ENCODE results near the gene CGNL1. TPM values are rescaled to one million over a fixed set of nuclear protein-coding genes. Genes with fewer than 3 reads are reported as not detected.
A peak's percentile ranks its signal among the peaks of the same experiment; 100 is the strongest.

Gene CGNL1
- polyA plus RNA-seq, 3 donors, result 61.9 to 67.4 (median 65.3) TPM

GRCh38 chr15:57343498-57343897 lies 32.8 kb upstream of the CGNL1 start:
- no peak for DNase-seq

- no peak for DNase-seq
Measured at GRCh38 chr15:57344282-57344681, 32.0 kb upstream of the CGNL1 start.

DNA sequence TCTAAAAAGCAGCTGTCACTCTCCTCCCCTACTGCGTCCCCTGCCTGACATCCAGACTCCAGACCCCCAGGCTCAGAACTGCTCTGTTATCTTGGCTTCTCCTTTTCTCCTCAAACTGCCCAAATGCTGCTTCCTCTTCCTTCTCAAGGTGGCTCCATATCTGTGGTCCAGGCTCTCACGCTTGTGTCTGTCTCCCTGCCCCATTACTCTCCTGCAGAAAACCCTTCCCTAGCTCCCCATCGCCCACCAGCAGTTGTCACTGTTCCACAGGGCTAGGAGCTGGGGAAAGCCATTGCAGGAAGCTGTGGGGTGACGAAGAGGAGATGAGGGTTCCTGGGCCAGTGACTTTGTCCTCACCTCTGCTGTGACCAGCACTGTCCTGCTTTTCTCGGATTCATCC lies 30.7 kb upstream of the CGNL1 start:
- no peak for DNase-seq

DNA sequence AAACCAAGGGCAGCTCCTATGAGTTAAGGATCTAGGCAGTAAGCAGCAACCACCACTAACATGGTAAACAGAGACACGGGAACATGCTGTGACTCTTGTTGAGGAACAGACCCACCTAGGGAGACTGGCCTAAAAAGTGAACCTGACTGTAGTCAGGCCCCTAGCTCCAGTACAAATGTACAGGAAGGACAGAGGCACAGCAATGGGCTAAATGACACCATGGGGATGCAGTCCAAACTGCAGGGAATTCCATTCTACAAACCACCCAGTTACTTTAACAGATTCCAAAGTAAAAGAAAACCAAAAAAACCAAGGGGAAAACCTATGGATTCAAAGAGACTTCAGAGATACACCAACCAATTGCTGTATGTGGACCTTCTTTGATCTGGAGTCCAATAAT lies 28.2 kb upstream of the CGNL1 start:
- no peak for DNase-seq

- no peak for DNase-seq
Measured at GRCh38 chr15:57352535-57353316, 23.6 kb upstream of the CGNL1 start.

DNA sequence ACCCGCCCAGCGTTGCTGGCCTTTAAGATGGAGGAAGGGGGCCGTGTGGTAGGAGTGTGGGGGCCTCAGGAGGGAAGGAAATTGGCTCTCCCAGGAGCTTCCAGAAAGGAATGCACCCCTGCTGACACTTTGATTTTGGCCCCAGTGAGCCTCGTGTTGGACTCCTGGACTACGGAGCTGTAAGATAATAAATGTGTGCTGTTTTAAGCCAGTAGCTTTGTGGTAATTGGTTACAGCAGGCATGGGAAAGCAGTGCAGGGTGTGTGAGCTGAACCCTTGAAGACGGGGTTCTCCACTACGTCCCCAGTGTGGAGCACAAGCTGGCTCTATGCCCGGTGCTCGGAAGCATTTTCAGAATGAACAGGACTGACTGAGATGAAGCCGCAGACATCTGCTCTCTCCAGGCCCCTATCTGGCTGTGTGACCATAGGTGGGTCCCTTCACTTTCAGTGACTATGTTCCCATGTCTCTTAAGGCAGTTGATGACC lies 22.9 kb upstream of the CGNL1 start:
- no peak for DNase-seq

DNA sequence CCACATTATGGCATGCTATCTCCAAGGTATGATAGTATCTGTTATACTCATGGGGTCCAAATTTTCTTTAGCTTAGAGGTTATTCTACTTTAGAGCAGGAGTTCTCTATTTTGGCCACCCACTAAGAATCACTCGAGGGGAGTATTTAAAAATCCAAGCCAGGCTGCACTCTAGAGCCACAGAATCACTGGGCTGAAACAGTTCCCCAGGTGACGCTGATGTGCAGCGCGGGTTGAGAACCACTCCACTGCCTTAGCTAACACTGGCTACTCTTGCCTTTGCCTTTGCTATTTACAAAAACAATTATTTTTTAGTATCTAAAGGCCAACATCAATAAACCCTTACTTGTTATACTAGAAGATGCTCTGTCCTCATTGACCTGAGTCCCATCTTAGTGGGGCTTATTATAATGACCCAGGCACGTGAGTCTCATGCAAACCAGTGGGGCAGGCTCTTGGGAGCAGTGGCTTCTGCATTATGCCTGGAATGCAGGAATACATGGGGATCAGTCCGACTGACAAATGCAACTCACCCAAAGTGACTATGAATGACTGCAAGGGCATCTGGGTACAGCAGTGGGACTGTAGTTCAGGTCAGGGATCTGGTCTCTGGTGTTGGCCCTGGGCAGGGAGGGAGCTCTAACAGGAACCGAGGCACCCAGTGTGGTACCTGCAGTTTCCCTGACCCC lies 21.7 kb upstream of the CGNL1 start:
- DNase-seq, result peak; percentile 48

DNA sequence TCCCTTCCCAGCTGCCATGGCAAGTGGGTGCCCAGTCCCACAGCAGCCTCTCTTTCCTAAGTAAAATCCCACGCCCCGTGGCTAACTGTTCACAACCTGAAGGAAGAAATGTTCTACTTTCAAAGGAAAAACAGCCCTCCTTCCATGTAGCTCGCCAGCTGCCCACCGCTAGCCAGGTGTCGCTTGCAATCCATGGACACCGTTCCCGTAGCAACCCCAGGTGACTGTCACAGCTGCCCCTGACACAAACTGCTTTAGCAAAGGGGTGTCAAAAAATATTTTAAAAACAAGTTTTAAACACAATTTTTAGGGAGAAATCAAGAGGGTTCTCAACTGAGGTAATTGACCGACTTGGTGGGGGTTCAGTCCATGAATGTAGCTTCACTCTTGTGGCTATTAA lies 21.0 kb upstream of the CGNL1 start:
- no peak for DNase-seq

DNA sequence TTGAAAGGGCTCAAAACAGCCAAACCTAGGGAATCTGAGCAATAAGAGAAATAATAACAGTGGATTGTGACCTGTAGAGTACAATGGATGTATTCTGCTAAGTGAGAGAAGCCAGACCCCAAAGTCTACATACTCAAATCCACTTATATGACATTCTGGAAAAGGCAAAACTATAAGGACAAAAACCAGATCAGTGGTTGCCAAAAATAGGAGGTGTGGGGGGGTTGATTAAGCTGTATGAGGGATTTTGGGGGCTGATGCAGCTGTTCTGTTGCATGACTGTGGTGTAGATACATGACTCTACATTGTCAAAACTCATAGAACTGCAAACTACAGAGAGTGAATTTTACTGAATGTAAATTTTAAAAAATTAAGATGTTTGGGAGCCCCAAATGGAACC lies 20.1 kb upstream of the CGNL1 start:
- no peak for DNase-seq

DNA sequence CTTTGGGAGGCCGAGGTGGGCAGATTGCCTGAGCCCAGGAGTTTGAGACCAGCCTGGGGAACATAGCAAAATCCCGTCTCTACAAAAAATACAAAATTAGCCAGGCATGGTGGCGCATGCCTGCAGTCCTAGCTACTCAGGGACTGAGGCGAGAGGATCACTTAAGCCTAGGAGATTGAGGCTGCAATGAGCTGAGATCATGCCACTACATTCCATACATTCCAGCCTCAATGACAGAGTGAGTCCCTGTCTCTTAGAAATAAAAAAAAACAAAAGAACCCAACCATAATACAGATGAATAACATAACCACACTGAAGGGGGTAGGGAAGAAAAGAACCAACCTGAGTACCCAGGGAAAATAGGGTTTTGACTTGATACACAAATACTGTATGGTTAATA lies 19.7 kb upstream of the CGNL1 start:
- no peak for DNase-seq

DNA sequence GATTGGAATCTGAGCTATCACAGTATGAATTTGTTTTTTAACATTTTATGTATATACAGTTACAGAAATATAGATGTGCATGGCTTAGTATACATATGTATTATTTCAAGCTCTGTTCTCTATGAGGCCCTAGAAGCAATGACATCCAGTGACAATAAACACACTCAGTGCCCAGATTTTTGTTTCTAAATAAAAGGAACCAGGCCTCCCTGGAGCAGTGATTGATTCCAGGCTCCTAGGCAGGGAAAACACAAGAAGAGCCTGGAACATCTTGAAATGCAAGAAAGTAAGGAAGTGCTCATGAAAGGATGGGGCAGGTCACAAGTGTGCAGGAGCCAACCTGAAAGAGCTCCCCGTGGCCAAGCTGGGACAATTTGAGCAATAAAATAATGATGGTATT lies 18.5 kb upstream of the CGNL1 start:
- DNase-seq, result no peak

DNA sequence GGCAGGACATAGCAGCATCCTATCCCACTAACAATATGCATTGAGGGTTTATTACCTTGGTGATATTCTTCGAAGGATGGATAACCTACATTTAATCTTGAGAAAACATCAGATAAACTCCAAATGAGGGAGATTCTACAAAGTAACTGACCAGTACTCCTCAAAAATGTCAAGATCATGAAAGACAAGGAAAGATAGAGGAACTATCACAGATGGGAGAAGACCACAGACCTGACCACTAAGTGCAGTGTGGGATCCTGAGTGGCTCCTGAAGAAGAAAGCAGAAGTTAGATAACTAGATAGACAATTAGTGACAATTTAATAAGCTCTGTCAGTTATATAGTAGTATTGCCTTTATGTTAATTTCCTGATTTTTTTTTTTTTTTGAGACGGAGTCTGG lies 17.7 kb upstream of the CGNL1 start:
- no peak for DNase-seq

DNA sequence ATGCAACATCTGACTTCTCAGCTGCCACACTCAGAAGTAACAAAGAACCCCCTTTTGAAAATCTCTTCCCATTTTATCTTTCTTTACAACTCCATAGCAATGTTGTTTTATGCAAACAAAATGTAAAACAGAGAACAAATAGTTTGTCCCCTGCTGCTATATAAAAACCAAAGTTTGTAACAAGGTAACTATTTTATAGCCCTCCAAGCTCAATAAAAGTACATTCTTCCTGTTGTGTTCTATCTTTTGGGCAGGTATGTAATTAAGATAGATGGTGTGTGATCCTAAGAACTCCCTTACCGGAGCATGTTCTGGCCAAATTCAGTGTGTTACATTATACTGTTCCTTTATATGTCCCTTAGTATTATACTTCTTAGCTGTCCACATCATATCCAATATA lies 12.6 kb upstream of the CGNL1 start:
- no peak for DNase-seq

- DNase-seq, result no peak
Measured at GRCh38 chr15:57364282-57365007, 11.9 kb upstream of the CGNL1 start.

DNA sequence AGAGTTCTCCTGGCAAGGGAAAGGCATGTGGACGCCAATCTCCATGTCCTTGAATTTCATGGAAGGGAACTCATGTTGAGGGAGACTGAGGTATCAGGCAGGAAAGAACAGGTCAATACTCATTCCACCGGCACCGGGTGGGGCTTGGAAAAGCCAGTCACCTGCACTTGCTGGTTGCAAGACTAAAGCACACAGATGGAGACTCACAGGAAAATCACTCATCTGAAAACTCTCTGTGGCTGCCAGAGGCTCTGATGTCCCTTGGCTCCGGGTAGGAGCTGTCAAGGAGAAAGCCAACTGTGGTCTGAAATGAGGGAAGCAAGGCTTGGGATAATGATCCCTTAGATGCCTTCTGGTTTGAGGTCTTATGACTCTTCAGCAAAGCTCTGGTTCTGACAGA lies 8.7 kb upstream of the CGNL1 start:
- no peak for DNase-seq

- DNase-seq, result no peak
Measured at GRCh38 chr15:57370929-57371328, 5.4 kb upstream of the CGNL1 start.

DNA sequence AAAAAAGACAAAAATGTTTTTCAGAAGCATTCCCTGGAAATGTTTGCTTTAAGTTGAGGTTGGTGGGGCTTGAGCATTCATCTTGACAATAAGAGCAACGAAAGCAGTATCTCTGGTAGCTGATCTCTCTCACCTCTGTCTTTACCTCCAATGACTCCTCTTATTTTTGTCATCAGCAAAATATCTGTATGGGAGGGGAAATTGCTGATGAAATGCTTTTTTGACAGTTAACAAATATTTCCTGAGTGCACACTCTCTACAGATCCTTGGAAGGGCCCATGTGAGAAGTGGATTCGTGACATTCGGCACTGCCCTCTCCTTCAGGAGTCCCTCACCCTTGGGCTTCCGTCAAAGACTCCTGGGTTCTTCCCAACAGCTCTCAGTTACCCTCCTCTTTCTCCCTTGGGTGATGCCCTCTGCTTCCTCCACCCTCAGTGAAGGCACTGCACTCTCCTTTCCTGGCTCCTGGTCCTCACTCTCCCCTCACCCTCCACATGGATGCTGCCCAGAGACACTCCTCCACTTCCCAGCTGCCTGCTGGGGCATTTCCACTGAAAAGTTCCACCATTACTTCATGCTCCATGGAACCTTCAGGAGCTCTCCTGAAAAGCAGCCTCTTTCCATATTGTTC lies 2.9 kb upstream of the CGNL1 start:
- no peak for DNase-seq

DNA sequence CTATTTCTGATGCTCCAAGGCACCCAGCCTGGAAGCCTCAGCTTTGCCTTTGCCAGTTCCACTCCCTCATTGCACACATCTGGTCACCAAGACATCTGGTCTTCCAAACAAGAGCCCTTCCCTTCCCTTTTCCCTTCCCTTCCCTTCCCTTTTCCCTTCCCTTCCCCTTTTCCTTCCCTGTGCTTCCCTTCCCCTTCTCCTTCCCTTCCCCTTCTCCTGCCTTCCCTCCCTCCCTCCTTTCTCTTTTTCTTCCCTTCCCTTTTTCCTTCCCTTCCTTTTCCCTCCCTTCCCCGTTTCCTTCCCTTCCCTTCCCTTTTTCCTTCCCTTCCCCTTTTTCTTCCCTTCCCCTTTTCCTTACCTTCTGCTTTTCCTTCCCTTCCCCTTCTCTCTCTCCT lies 2.4 kb upstream of the CGNL1 start:
- DNase-seq, result no peak

DNA sequence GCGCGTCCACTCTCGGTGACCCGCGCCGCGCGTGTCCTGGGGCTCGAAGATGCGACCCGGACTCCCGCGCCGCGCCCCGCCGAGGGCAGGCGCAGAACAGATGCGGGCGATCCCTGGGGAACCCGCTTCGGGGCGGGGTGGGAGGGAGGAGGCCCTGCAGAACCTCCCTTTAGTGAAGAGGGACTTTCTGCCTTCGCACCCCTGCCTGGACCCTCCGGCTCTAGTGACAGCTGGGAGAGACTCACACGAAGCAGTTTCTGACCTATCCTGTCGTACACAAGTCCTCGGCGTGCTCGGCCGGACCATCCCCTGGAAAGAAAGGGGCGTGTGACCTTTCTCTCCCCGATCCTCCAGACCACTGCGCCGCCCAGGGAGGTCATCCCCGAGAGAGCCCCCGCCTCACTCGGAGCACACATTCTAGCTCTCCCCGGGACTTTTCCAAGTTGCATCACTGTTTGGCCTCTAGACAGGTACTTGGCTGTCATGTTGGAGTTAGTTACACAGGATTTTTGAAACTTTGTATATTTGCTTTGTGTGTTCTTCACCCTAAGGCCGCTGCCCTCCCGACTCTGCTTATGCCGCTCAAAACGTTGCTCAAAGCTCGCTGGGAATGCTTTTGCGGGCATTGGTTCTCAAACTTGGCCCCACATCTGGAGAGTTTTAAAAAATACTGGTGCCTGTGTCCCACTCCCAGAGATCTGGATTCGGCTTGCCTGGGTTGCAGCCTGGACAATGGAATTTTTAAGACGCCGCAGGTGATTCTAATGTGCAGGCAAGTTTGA lies 582 bp downstream of the CGNL1 start:
- no peak for DNase-seq

- no peak for DNase-seq
Measured at GRCh38 chr15:57377478-57377847, 1.2 kb downstream of the CGNL1 start.

DNA sequence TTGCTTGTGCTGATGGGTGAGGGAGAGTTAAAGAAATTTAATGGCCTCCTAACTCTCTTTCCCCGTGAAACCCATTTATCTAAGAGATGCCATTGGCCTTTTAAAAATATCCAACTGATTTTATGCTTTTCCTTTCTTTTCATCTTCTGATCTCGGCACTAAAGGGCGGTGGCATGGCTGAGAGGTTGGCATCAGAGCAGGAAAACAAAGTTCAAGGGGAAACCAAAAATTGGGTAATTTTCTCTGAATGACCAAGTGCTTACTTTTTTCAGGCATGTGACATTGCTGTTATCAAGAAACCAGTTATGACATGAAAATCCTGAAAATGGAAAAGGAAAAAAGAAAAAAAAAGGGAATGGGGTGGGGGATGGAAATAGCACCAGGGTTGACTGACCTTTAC lies 3.2 kb downstream of the CGNL1 start:
- no peak for DNase-seq

GRCh38 chr15:57380854-57381253 lies 4.5 kb downstream of the CGNL1 start:
- no peak for DNase-seq

All from renal pelvis (tissue), 4 donors.